Activated T-cell treated with anti-CD3 and anti-CD28 coated beads, Interleukin-2, amount 50 U/mL, for 72 hours (primary cell): ENCODE measurements around the gene FMN1. TPM values are rescaled to one million over a fixed set of nuclear protein-coding genes. Genes with fewer than 3 reads are reported as not detected.

Experiments
- ATAC-seq, 2 donors: fragments of 150-1000 bp; cut with Tn5 transposase; replicated peaks in 1 of 2; 2 replicates each; pipeline ENCODE4 v1.10.0; 2021; ENCODE audit warnings: moderate library complexity in 2 of 2, mild to moderate bottlenecking in 1 of 2
- DNase-seq, 2 donors: peaks; one replicate each; pipeline ENCODE4 v3.0.0; 2021 to 2022; ENCODE audit warnings: mixed read lengths in 1 of 2
- H3K27ac Mint-ChIP-seq: one replicate; pipeline ENCODE4 v1.8.0; 2022; ENCODE audit warnings: mild to moderate bottlenecking, moderate library complexity, mixed read lengths
- H3K27me3 Mint-ChIP-seq: one replicate; pipeline ENCODE4 v1.8.0; 2022; ENCODE audit warnings: low read depth, mixed read lengths
- H3K36me3 Mint-ChIP-seq, 2 donors: one replicate each; pipeline ENCODE4 v1.8.0; 2022; ENCODE audit warnings: mixed read lengths in 2 of 2, mild to moderate bottlenecking in 1 of 2; ENCODE audit not compliant: insufficient read depth in 2 of 2
- H3K4me1 Mint-ChIP-seq: one replicate; pipeline ENCODE4 v1.8.0; 2022; ENCODE audit warnings: low read depth, mixed read lengths
- H3K4me3 Mint-ChIP-seq, 2 donors: one replicate each; pipeline ENCODE4 v1.8.0; 2022; ENCODE audit warnings: mild to moderate bottlenecking in 2 of 2, mixed read lengths in 2 of 2, moderate library complexity in 2 of 2
- H3K9me3 Mint-ChIP-seq, 2 donors: one replicate each; pipeline ENCODE4 v1.8.0; 2022; ENCODE audit warnings: mixed read lengths in 2 of 2
- total RNA-seq, 2 donors: library from RNA; stranded (reverse); gene quantifications; one replicate each; pipeline ENCODE4 v1.2.3, GENCODE V29; 2022

FMN1 gene
- total RNA-seq, 2 donors from 2014 or later: 0.74 to 1.1 TPM

GRCh38 chr15:33145447-33145846 lies 49.1 kb downstream of the FMN1 start:
- DNase-seq (no peak), ATAC-seq (no peak)
- Mint-ChIP-seq H3K27me3 (no peaks in the 10 kb centered on the region), H3K36me3 (no peaks in the 10 kb centered on the region), H3K9me3 (no peaks in the 10 kb centered on the region), H3K4me3 (no peak overlapping the region), H3K4me1 (peaks cover 18% of the 10 kb centered on the region), H3K27ac (no peak overlapping the region)

- Mint-ChIP-seq H3K27ac (no peak overlapping the region), H3K4me3 (no peak overlapping the region), H3K36me3 (no peaks in the 10 kb centered on the region), H3K9me3 (no peaks in the 10 kb centered on the region), H3K4me1 (peaks cover 4% of the 10 kb centered on the region), H3K27me3 (peaks cover 4% of the 10 kb centered on the region)
- no peak for DNase-seq
- ATAC-seq: no peak
Observed at GRCh38 chr15:33142708-33143107, 51.8 kb downstream of the FMN1 start.

- H3K27ac Mint-ChIP-seq: no peak overlapping the region
- no peaks in the 10 kb centered on the region for H3K36me3 Mint-ChIP-seq
- H3K4me1 Mint-ChIP-seq: no peaks in the 10 kb centered on the region
- no peak overlapping the region for H3K4me3 Mint-ChIP-seq
- H3K9me3 Mint-ChIP-seq: no peaks in the 10 kb centered on the region
- ATAC-seq (no peak), DNase-seq (no peak)
- H3K27me3 Mint-ChIP-seq: peaks cover 22% of the 10 kb centered on the region
Observed at GRCh38 chr15:33138000-33138399, 56.5 kb downstream of the FMN1 start.

- no peak overlapping the region for H3K4me3 Mint-ChIP-seq
- H3K27ac Mint-ChIP-seq: no peak overlapping the region
- ATAC-seq (no peak), DNase-seq (no peak)
- peaks cover 2% of the 10 kb centered on the region for H3K4me1 Mint-ChIP-seq
- no peaks in the 10 kb centered on the region for H3K9me3 Mint-ChIP-seq
- peaks cover 22% of the 10 kb centered on the region for H3K27me3 Mint-ChIP-seq
- no peaks in the 10 kb centered on the region for H3K36me3 Mint-ChIP-seq
Observed at GRCh38 chr15:33137101-33137500, 57.4 kb downstream of the FMN1 start.

- H3K4me3 Mint-ChIP-seq: no peak overlapping the region
- no peak overlapping the region for H3K27ac Mint-ChIP-seq
- peaks cover 22% of the 10 kb centered on the region for H3K27me3 Mint-ChIP-seq
- peaks cover 8% of the 10 kb centered on the region for H3K4me1 Mint-ChIP-seq
- ATAC-seq: no peak
- no peaks in the 10 kb centered on the region for H3K9me3 Mint-ChIP-seq
- H3K36me3 Mint-ChIP-seq: no peaks in the 10 kb centered on the region
- DNase-seq: no peak
Observed at GRCh38 chr15:33136353-33136752, 58.2 kb downstream of the FMN1 start.

GRCh38 chr15:33135355-33135781 lies 59.1 kb downstream of the FMN1 start:
- Mint-ChIP-seq H3K27me3 (peaks cover 22% of the 10 kb centered on the region), H3K9me3 (no peaks in the 10 kb centered on the region), H3K4me1 (peaks cover 10% of the 10 kb centered on the region), H3K36me3 (no peaks in the 10 kb centered on the region), H3K27ac (no peak overlapping the region), H3K4me3 (no peak overlapping the region)
- no peak for ATAC-seq
- no peak for DNase-seq

GRCh38 chr15:33132722-33133345 lies 61.7 kb downstream of the FMN1 start:
- Mint-ChIP-seq H3K9me3 (peaks cover 0 to 3% of the 10 kb centered on the region in 2 donors), H3K36me3 (peaks cover 2 to 3% of the 10 kb centered on the region in 2 donors), H3K4me3 (no peak overlapping the region), H3K27ac (no peak overlapping the region), H3K27me3 (peaks cover 19% of the 10 kb centered on the region), H3K4me1 (peaks cover 13% of the 10 kb centered on the region)
- ATAC-seq: no peak
- peak in 1 of 2 donors; percentile 7 for DNase-seq

- Mint-ChIP-seq H3K9me3 (peaks cover 0 to 5% of the 10 kb centered on the region in 2 donors), H3K4me3 (no peak overlapping the region), H3K27ac (no peak overlapping the region), H3K4me1 (peaks cover 19% of the 10 kb centered on the region), H3K36me3 (peaks cover 4% of the 10 kb centered on the region in 2 donors), H3K27me3 (peaks cover 13% of the 10 kb centered on the region)
- DNase-seq: no peak
- ATAC-seq: no peak
Observed at GRCh38 chr15:33132233-33132580, 62.3 kb downstream of the FMN1 start.

GRCh38 chr15:33131552-33132232 lies 62.8 kb downstream of the FMN1 start:
- no peak overlapping the region for H3K27ac Mint-ChIP-seq
- H3K36me3 Mint-ChIP-seq: peaks cover 4% of the 10 kb centered on the region in 2 donors
- H3K27me3 Mint-ChIP-seq: peaks cover 13% of the 10 kb centered on the region
- H3K9me3 Mint-ChIP-seq: peaks cover 0 to 5% of the 10 kb centered on the region in 2 donors
- ATAC-seq: no peak
- no peak overlapping the region for H3K4me3 Mint-ChIP-seq
- DNase-seq: no peak
- H3K4me1 Mint-ChIP-seq: peaks cover 24% of the 10 kb centered on the region

- Mint-ChIP-seq H3K4me3 (peak overlapping the region; percentile 37 to 65), H3K9me3 (peaks cover 0 to 5% of the 10 kb centered on the region in 2 donors), H3K4me1 (peaks cover 35% of the 10 kb centered on the region), H3K27me3 (no peaks in the 10 kb centered on the region), H3K36me3 (peaks cover 4% of the 10 kb centered on the region in 2 donors), H3K27ac (no peak overlapping the region)
- DNase-seq: peak; percentile 54 to 57
- peak; percentile 64 to 68 for ATAC-seq
Observed at GRCh38 chr15:33126559-33127290, 67.8 kb downstream of the FMN1 start.

GRCh38 chr15:33125894-33126537 lies 68.5 kb downstream of the FMN1 start:
- ATAC-seq: peak; percentile 60 to 65
- peaks cover 0 to 5% of the 10 kb centered on the region in 2 donors for H3K9me3 Mint-ChIP-seq

GRCh38 chr15:33124811-33125210 lies 69.7 kb downstream of the FMN1 start:
- Mint-ChIP-seq H3K27ac (no peak overlapping the region), H3K27me3 (no peaks in the 10 kb centered on the region), H3K4me1 (peaks cover 30% of the 10 kb centered on the region), H3K4me3 (no peak overlapping the region), H3K36me3 (peaks cover 4% of the 10 kb centered on the region in 2 donors), H3K9me3 (peaks cover 0 to 5% of the 10 kb centered on the region in 2 donors)
- DNase-seq (no peak), ATAC-seq (no peak)

More at GRCh38 chr15:33125894-33126537, 68.5 kb downstream of the FMN1 start:
- Mint-ChIP-seq H3K36me3 (peaks cover 4% of the 10 kb centered on the region in 2 donors), H3K4me3 (peak overlapping the region; percentile 37 to 65), H3K27me3 (no peaks in the 10 kb centered on the region), H3K4me1 (peaks cover 30% of the 10 kb centered on the region), H3K27ac (no peak overlapping the region)
- DNase-seq: no peak

GRCh38 chr15:33124279-33124678 lies 70.2 kb downstream of the FMN1 start:
- peaks cover 30% of the 10 kb centered on the region for H3K4me1 Mint-ChIP-seq
- peaks cover 4% of the 10 kb centered on the region in 2 donors for H3K36me3 Mint-ChIP-seq
- H3K27ac Mint-ChIP-seq: no peak overlapping the region
- H3K27me3 Mint-ChIP-seq: no peaks in the 10 kb centered on the region
- H3K4me3 Mint-ChIP-seq: no peak overlapping the region
- no peak for DNase-seq
- peaks cover 0 to 5% of the 10 kb centered on the region in 2 donors for H3K9me3 Mint-ChIP-seq
- no peak for ATAC-seq
